Limb (tissue), 2 donors: ENCODE measurements around the gene MEG3.
A peak's percentile ranks its signal among the peaks of the same experiment; 100 is the strongest.
"Not testable (repeated sequence)": the region's sequence is repeated elsewhere in the genome, so short reads cannot be mapped to it uniquely, and the experiment has no call there.

Experiments
- DNase-seq, 2 donors: peaks; one replicate each; pipeline ENCODE4 v3.0.0-alpha.2; 2016; ENCODE audit errors: extremely low spot score in 2 of 2

MEG3 gene

DNA sequence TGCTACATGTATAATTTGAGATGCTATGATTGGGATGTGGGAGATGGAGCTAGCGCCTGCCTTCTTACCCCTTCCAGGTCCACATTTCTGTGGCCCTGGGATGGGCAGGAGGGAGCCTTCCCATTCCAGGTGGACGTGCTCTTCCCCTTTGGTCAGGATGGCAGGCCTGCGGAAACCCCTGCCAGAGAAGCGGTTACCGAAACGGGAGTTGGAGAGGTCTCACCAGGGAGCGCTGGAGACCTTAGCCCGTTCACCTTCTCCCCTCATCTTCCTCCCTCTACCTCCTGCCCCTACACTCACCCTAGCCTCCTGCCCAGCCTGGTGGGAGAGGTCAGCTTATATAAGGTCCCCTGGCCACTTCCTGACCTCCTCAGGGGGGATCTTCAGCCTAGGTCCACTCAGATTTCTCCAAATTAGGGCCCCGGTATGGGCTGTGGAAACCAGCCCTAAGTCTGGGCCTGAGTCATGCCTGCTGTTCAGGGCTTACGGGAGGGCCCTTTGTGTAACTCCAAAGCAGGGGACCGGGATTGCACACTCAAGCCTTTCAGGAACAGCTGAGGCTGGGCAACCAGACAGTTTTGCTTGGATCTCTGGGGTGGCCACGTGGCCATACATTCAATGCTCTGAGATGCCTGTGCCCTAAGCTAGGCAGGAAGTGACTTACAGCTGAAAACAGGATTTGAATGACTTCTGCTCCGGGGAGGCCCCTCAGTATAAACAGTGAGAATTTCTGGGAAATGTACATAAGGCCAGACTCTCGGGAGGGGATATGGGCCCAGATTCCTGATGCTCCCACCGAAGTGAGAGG, 10.2 kb upstream of the MEG3 start:
- peak in 1 of 2 donors; percentile 51 for DNase-seq

DNA sequence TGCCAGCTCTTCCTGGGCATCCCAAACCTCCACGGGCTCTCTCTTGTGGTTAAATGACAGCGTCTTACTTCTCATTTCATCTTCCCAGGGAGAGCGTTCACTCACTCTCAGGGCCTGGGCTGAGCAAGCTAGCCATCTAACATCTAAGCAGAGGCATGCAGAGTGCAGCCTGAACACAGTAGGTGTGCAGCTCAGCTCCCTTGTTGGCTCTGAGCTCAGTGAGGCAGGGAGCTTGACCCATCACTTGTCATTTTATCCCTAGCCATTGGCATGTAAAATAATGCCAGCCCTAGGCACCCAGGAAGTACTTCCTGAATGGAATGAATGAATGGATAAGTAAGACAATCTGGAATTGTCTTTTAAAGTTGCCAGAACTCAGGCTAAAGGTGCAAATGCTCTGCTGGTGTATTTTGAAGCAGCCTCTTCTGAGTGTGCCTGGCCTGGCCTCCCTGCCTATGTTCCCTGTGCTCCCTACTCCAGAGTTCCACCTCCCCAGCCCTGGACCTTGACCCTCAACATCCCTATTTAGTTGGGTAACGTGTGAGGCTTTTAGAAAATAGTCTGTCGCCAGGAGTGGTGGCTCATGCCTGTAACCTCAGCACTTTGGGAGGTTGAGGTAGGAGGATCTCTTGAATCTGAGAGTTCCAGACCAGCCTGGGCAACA, 9.5 kb upstream of the MEG3 start:
- DNase-seq: no peak

DNA sequence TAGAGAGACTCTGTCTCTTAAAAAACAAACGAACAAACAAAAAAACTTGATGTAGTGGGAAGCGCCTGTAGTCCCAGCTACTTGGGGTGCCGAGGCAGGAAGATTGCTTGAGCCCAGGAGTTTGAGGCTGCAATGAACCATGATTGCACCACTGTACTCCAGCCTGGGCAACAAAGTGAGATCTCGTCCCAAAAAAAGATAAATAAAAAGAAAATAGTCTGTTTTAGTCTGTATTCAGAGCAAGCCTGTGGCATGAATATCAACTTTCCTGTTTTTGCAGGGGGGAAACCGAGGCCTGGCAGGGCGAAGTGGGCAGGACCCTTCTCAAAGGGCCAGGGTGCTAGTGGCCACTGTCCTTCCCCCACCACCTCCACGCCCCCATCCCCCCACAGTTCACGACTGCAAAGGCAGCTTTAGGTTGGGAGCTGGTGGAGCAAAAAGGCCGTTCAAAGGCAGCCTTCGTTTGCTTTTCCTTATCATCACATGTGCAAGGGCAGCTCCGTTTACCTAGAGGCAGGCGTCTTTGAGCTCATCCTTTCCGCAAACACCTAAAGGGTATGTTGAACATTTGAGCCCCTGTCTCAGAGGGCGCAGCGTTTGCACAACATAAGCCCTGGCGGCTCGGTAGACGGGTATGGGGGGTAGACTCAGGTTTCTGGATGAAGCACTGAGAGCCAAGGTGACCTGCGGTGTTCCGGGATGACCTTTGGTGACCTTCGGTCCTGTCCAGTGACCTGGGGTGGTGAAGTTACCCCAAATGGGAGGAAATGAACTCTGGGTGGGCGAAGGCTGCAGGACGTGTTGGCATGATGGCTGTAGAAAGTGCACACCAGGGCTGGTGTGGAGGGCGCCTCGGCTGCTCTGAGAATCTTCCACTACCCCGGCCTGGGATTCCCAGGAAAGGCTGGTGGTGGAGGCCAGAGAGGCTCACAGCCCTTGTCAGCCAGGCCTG, 8.7 kb upstream of the MEG3 start:
- DNase-seq: peak in 1 of 2 donors; percentile 23

DNA sequence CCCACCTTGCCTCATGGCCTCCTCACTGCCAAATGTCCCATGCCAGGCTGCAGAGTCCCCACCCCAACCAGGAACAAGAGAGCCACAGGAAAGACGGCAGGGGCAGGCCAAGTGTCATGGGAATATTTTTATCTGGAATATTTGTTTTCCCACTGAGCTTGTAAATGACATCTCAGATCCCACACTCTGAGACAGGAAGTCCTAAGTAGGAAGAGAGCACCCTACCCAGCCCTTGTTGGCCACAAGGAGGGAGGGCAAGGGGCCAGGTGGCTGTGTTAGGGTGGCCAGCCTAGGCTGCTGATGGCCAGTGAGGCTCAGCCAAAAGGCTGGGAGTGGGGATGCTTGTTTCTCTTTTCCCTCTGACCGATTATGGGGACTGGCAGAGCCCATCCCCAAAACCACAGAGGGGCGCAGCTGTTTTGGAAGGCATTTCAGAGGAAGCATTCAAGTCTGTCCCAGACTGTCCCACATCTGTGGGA, 7.7 kb upstream of the MEG3 start:
- DNase-seq: peak in 1 of 2 donors; percentile 27

DNA sequence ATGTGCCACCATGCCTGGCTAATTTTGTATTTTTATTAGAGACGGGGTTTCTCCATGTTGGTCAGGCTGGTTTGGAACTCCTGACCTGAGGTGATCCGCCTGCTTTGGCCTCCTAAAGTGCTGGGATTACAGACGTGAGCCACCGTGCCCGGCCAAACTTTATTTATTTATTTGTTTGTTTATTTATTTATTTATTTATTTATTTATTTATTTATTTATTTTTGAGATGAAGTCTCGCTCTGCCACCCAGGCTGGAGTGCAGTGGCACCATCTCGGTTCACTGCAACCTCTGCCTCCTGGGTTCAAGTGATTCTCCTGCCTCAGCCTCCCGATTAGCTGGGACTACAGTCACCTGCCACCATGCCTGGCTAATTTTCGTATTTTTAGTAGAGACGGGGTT, 7.0 kb upstream of the MEG3 start:
- DNase-seq: not testable (repeated sequence)

DNA sequence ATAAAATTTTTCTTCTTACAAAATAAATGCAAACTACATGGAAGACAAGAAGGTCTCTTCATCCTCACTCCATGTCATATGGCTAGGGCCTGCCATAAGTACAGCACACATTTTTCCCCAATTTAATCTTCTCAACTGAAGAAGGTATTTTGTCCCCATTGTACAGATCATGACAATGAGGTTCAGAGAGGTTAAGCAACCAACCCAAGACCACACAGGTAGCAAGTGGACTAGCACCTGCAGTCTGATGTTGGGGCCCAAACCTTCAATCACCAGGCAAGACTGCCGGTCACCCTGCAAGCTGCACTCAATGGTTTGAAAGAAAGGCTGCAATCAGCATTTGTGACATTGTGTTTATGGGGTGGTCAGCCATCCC, 6.5 kb upstream of the MEG3 start:
- DNase-seq: no peak

DNA sequence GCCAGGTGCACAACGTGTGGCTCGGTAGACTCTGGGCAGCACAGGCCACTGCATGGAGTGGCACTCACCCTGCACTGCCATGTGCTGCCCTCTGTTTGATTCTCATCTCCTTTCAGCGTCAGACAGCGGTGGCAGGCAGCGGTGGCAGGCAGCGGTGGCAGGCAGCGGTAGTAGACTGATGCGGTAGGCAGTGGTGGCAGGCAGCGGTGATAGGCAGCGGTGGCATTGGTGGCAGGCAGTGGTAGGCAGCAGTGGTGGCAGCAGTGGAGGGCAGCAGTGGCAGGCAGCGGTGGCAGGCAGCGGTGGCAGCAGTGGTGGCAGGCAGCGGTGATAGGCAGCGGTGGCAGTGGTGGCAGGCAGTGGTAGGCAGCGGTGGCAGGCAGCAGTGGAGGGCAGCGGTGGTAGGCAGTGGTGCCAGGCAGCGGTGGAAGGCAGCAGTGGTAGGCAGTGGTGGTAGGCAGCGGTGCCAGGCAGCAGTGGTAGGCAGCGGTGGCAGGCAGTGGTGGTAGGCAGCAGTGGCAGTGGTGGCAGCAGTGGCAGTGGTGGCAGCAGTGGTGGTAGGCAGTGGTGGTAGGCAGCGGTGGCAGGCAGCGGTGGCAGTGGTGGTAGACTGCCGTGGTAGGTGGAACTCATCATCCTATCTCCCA, 6.0 kb upstream of the MEG3 start:
- peak in 1 of 2 donors; percentile 27 for DNase-seq

DNA sequence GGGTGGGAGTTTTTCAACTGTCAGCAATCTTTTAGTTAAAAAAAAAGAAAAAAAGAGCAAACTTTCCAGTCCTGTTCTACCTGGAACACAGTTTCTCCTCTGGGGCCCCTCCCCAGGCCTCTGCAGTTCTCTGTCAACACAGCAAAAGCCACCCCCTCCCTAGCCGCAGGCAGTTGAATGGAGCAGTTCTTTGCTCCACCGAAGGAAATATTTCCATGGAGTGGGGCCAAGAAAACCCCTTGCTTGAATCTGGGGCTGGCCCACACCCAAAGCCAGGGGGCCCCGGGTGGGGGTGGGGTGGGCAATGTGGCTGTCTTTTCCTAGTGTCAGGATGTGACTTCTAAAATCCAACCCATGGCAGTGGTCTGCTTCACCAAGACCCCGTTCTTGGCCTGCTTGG, 5.0 kb upstream of the MEG3 start:
- DNase-seq: peak; percentile 77 to 84

DNA sequence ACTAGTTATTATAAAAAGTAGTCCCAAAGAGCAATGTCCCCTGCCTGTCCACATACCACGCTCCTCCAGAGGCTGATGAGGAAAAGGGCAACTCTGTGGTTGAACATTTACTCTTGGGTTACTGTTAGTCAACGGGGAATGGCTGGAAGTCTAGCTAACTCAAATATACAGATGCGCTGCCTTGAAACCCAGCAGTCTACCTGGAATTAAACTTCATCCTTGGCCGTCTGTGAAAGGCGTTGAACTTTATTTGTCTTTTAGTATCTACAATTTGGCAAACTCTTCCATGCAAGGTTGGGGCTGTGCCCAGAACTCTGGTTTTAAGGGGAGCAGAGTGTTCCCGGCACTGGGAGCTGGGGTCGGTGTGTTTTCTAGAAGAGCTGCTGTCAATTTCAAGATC, 3.9 kb upstream of the MEG3 start:
- DNase-seq: peak in 1 of 2 donors; percentile 53

DNA sequence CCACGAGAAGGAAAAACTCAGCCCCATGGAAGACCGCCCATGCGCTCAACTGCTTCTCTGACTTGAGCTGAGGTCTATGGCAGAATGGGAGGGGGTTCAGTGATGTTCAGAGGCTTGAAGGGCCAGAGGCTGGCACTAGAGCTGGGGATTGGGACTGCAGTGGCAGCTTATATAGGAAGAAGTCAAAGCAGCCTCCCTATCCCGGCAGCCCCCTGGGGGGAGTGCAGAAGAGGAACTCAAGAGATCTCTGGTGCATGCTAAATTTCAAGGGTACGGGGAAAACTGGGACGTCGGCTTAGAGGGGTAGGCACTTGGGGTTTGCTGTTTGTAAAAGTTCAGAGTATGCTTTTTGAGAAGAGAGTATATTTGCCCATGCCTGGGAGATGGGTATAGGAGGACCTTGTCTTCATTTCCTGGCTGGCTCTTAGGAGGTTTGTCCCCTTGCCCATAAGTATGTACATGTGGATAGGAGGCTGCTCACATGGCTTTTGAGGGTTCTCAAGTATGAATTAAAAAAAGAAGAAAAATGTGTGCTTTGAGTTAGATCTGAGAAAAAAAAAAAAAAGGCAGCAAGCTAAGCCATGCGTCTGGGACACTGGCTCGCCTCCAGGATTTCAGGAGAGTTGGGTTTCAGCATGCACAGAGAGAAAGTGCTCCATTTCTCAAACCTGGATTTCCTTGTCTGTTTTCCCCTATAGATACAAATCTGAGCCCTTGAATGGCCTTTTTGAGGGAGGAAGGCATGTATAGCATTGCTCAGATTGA, 3.2 kb upstream of the MEG3 start:
- DNase-seq: peak; percentile 82 to 86

DNA sequence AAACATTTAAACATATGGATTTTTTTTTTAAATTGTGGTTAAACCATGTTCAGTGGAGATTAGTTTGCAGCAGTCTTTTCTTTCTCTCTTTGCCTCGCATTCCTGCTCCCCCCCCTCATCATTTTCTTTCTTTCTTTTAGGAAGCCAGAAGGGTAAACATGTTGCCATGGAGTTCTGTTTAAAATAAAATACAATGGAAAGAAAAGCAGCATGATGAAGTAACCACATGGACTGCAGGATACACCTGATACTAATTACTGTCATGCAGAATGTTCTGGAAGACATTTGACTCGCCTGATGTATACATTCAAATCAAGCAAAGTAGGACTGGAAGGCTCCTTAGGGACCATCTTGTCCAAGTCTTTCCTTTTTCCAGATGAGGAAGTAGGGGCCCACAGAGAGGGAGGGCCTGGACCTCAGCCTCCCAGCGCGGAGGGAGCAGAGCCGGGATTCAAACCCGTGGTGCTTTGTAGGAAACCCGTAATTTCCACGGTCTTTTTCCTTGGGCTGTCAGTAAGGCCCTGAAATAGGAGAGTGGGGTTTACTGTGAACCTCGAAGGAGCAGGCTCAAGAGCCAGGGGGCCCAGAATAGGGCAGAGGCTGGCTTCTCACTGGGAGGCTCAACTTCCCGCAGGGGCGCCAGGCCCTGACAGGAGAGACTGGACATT, 2.4 kb upstream of the MEG3 start:
- peak; percentile 78 to 93 for DNase-seq

DNA sequence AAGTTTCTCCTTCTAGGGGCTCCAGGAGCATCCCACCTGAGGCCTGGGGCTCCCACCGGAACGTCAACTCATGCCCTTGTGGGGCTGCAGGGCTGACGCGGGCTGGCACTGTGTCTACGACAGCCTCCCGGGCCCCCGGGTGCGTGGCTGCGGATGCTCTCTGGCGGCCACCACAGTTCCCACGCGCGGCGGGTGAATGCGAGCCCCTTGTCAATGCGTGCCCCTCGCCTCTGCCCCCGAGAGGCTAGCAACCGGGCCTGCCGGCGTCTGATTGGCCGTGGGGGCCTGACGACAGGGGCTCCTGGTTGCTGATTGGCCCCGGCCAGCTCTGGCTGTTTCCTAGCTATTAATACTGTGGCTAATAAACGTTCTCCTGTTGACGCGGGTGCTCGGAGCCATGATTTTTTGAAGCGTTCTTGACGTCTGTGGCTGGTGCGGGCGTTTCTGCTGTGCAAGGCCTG, 1.8 kb upstream of the MEG3 start:
- peak; percentile 88 for DNase-seq

DNA sequence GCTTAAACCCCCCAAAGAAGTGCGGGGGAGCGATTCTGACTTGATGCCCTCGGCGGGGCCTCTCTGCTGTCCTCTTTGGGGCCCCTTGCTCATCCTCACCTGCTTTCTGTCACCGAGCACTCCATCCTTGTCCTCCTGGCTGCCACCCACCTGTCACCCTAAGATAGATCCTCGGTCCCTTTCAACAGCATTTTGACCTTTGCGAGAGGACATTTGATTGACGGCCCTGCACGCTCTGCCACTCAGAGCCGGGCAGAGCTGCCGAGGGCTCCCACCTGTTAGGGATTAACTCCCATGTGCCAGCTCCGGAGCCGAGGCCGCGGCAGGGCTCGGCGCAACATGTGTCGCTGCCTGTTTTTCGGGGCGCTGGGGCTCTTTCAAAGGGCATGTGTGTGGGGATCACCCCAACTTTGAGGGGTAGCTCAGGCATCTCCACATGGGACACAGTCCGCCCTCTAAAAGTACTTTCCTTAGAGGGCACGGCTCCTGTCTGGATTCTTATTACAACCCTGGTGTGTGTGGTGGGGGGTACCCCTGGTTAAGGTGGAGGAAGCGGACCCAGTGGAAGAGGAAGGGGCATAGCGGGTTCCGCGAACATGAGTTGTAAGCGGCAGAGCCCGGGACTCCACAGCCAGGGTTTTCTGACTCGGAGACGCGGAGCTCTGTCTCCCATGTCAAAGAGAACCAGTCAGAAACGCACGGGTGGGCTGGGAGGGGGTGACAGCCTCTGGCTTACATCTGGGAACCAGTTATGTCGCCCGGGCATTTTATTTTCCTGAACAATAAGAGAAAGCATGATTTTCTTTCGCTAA, 811 bp upstream of the MEG3 start:
- peak in 1 of 2 donors; percentile 68 for DNase-seq

DNA sequence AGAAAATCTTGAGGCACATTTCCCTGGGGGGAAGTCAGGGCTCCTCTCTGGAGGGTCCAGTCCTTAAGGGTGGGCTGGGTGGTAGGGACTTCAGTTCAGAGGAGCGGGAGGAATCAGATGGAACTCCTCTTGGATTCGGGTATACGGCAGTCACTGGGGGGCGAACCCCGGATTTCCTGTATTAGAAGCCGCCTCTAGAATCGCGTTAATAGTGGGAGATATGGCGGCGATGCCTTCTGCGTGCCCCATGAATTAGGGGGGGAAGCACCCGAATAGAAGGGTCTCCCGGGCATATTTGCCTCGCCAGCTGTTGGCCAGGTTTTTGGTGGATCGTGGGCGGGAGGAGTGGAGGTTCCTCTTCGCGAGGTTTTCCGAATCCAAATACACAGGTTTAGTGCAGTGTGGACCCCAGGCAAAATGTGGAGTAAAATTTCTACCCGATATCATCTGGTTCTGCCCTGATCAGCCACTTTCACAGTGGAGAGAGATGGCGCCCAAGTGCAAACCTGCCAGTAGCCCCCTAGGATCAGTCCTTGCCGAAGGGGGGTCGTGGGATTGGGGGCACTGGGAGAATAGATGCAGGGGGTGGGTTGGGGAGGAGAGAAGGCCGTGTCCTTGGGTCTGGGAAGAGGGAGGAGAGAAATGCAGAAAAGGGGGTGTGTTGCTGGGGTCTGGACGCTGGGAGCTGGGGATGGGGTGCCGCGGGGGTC, 628 bp downstream of the MEG3 start:
- no peak for DNase-seq

DNA sequence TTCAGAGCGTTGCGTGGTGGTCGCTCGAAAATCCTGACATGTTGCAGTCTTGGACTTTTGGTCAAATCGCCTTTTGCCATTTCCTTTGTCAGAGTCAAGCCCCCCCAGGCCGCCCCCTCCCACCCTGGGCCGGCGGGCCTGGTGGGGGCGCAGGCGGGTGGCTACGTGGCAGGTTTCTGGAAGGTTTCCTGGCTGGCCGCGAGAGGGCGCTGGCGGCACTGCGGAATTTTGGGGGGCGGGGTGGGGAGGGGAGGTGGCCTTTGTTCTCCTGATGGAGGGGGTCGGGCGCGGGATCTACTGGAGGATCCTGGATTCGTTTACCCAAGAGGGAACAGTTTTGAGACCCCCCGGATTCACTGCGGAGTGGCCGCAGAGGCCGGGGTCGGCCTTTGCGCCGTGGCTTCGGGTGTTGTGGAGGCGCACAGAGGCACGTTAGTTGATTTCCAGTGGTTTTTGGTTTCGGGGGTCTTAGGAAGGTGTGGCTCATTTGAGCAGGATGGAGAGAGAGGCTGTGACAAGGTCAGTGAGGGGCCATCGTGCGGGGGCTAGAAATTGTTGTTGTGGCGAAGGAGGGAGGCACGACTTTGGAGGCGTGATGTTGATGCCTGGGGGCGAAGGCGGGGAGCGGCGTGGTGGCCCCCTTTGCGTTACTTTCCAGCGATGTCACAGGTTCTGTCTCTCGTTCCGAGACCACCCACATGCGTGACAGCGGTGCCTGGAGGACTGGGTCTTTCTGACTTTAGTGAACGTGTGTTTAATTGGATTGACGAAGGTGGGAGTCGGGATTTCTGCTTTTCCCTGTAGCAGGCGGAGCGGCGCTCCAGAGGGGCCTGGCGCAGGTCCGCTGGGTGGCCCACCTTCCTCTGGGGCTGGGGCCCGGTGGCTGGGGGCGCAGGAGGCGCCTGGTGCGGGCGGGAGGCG, 1.4 kb downstream of the MEG3 start:
- peak in 1 of 2 donors; percentile 83 for DNase-seq

DNA sequence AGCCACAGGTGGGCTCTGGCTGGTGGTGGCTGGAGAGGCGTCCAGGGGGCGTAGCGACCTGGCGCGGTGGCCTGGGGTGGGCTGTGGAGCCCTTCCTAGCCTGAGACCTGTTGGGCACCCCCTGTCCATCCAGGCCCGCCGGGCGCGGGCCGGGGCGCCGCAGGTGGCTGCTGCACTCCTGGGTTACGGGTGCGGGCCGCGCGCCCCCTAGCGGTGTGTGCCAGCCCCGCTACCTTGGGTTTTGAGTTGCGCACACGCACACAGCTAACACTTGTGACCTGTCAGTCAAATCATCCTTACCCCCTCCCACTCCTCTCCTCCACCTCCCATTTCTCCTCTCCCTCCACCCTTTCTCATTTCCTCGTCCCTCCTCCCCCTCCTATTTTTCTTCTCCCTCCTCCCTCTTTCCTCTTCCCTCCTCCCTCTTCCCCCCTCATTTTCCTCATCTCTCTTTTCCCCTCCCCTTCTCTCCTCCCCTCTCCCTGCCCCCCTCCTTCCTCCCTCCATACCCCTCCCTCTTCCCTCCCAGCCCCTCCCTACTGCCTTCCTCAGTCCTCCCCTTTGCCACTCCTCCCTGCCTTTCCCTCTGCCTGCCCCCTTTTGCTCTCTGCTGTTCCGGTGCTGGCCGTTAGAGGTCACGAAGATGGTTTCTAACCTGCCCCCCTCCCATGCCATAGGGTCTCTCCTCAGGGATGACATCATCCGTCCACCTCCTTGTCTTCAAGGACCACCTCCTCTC, 2.3 kb downstream of the MEG3 start:
- DNase-seq: peak in 1 of 2 donors; percentile 85
